Muscle of back (tissue), 11 donors: ENCODE results near the gene MRPL20. TPM values are rescaled to one million over a fixed set of nuclear protein-coding genes. Genes with fewer than 3 reads are reported as not detected.

Experiments used
- DNase-seq, 3 donors: peaks; one replicate each; pipeline versions ENCODE4 v3.0.0 to v3.0.0-alpha.2; 2013
- polyA plus RNA-seq, 10 donors: library from polyadenylated mRNA; unstranded; fragments of 120-200 nt; gene quantifications; one replicate each; pipeline ENCODE4 v1.2.1, GENCODE V29; 2013; ENCODE audit not compliant: insufficient read length in 10 of 10

The MRPL20 gene
- polyA plus RNA-seq, 10 donors, result 93.2 to 116 (median 110) TPM

GRCh38 chr1:1365875-1366698 is 41.0 kb downstream of the MRPL20 start:
- no peak for DNase-seq

- DNase-seq, result no peak
These were observed 42.8 kb downstream of the MRPL20 start for GRCh38 chr1:1364266-1364665.

GRCh38 chr1:1361982-1362423 is 45.1 kb downstream of the MRPL20 start:
- DNase-seq, result peak; percentile 65 to 89 (median 78)

DNA sequence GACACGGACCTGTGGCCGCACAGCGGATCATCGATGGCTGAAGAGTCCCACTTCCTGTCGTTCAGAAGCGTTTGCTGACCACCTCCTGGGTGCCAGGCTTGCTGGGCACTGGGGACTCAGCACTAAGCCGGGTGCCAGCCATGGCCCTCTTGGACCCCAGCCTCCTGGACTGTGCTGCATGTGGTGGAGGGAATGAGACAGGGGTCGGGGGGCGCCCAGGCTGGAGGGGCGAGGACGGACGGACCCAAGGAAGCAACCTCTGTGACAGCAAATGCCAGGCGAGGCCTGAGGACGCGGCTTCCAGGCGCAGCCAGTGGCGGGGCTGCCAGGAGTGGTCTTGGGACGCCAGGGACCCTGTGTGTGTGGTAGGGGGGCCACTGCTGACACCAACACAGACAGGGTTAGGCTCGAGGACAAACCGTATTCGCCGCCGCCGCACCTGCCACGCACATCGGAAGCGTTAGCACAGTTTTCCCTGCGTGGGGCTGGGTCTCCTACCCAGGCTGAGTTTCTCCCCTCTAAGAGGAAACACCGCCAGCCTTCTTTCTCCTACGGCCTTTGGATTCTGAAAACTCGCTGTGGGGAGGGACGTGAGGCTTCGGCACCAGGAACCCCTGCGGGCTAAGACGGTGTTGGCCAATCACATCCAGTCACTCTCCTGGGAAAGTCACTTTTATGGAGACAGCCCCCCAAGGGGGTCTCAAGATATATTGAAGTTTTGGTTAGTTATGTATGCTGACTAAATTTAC is 45.7 kb downstream of the MRPL20 start:
- DNase-seq, result peak in 1 of 3 donors; percentile 49

GRCh38 chr1:1360506-1361169 is 46.5 kb downstream of the MRPL20 start:
- peak; percentile 77 to 86 (median 83) for DNase-seq

DNA sequence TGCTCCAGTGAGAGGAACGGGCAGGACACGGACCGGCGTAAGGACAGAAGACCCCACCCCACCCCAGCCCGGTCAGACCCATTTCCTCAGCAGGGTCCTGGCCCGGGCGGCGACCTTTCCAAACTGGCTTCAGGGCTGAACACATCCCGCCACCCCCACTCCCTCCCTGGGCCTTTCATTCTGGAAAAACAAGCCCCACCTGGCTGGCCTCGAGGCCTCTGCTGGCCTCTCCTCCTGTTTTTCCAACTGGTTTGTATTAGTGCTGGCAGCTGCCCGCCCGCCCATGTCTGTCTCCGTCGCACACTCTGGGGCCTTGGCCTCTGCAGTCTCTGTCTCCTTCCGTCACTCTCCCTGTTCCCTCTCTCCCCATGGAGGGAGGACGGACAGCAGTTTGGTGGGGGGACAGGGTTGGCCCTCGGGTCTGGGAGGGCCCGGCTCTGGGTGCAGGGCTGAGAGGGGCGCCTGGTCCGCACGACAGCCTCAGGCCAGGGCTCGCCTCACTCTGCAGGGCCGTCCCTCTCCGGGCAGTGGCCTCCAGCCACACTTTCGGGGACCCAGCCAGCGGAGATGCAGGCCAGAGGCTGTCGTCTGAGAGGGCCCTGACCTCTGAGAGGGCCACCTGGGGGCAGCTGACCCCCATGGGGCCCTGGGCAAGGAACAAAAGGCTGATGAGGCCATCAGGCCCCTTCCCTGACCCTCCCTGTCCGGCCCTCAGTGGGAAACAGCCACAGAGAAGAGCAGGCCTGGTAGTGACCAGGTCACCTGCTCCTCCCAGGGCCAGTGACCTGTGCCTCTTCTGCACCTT is 47.2 kb downstream of the MRPL20 start:
- DNase-seq, result peak; percentile 64 to 91 (median 78)

- peak; percentile 40 to 72 (median 58) for DNase-seq
These were observed 47.8 kb downstream of the MRPL20 start for GRCh38 chr1:1359308-1359663.

- DNase-seq, result peak; percentile 87 to 95 (median 90)
These were observed 48.4 kb downstream of the MRPL20 start, which contains the start of gene MXRA8 for GRCh38 chr1:1358433-1359271. MXRA8 (minus strand) TSS chr1:1358555; CDS start chr1:1358504, 51 bp downstream.

- peak in 1 of 3 donors; percentile 62 for DNase-seq
These were observed 49.1 kb downstream of the MRPL20 start for GRCh38 chr1:1357871-1358432.

GRCh38 chr1:1356796-1357401 is 50.2 kb downstream of the MRPL20 start:
- DNase-seq, result no peak

DNA sequence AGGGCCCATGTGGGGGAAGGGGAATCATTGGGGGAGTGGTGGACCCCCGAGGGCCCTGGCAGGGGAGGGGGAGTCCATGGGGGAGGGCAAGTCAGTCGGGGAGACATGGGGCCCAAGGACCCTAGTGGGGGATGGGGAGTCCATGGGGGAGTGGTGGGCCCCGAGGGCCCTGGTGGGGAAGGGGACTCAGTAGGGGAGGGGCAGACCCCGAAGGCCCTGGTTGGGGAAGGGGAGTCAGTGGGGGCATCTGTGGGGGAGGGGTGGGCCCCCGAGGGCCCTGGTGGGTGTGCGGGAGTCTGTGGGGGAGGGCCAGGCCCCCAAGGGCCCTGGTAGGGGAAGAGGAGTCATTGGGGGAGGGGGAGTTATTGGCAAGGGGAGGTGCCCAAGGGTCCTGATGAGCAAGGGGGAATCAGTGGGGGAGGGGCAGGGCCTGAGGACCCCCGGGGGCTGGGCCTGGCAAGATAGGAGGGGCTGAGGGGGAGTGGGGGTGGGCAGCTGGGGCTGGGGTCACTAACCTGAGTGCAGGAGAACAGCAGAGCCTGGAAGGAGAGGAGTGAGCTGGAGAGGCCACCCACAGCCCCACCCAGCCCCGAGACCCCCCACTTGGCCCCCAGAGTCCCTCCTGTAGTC is 50.8 kb downstream of the MRPL20 start:
- DNase-seq, result no peak

DNA sequence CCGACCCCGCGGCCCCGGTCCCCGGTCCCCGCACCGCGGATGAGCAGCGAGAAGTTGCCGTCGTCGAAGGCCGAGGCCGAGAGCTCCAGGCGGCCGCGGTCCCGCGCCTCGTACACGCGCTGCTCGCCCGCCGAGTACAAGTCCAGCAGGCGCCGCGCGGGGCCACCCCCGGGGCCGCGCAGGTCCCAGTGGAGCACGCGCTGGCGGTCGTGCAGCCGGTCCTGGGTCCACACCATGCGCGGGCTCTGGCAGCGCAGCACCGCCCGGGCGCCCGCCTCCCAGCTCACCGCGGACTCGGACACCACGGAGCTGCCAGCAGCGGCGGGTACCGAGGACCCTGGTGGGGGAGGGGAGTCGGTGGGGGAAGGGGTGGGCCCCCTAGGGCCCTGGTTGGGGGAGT is 51.7 kb downstream of the MRPL20 start:
- no peak for DNase-seq

DNA sequence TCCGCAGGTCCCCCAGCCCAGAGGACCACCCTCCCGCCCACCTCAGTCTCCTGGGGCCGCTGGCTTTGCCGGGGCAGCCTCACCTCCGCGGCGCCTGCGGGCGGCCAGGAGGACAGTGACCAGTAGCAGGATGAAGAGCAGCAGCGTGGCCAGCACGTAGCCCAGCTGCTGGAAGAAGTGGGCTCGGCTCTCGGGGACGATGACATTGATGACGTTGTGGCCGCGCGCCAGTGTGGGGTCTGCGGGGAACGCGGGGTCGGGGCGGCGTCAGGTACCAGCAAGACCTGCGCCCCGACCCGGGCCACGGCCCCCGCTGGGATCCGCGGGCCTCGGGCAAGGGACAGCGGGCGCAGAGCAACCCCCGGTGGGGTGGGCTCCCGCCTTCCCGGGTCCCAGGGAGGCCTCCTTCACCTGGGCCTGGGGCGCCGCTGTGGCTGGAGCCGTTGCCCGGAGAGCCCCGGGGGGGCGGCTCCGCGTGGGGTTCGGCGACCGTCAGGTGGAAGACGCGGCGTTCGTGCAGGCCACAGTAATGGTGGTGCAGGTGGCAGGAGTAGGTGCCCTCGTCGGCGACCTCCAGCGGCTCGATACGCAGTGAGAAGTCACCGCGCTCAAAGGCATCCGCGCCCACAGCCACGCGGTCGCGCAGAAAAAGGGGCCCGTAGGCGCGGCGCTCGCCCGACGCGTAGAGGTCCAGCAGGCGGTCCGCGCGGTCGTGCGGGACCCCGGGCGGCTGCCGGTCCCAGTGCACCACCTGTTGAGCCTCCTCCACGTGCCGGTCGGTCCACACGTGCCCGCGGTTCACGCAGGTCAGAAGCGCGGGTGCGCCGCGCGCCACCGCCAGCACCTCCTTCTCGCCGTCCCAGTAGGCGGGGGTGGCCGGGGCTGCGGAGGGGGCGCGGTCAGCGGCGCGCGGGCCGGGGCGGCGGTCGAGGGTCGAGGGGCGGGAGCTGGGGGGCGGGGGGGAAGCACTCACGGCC is 52.5 kb downstream of the MRPL20 start:
- no peak for DNase-seq

GRCh38 chr1:1353389-1354151 is 53.5 kb downstream of the MRPL20 start:
- DNase-seq, result no peak

DNA sequence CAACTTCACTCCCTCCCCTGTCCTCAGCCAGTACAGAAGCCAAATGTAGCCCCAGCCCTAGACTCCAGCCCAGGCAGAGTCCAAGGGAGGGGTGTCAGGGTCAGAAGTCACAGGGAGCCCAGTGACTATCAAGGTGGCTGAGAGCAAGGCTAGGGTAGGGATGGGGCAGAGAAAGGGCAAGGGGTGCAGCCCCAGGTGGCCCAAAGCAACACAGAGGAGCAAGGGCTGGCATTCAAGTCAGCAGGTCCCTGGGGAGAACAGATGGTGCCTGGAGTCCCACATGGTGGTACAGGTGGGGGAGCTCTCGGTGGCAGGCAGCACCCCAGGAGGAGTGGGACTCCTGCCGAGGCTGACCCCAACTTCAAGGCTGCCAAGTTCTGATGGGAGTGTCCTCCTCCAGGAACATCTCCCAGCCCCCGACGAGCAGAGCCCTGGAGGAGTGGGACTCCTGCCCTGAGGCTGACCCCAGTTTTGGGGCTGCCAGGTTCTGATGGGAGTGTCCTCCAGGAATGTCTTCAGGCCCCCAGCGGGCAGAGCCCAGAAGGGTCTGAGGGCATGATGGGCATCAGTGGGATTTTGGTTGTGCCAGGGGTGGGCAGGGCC is 54.2 kb downstream of the MRPL20 start:
- DNase-seq, result no peak
